Measurements from ENCODE around the gene TSTD2. TPM values are rescaled to one million over a fixed set of nuclear protein-coding genes. Genes with fewer than 3 reads are reported as not detected.

Gene TSTD2
- total and polyA plus RNA-seq, 11 donors, result 10.5 to 32.9 (median 21.0) TPM

DNA sequence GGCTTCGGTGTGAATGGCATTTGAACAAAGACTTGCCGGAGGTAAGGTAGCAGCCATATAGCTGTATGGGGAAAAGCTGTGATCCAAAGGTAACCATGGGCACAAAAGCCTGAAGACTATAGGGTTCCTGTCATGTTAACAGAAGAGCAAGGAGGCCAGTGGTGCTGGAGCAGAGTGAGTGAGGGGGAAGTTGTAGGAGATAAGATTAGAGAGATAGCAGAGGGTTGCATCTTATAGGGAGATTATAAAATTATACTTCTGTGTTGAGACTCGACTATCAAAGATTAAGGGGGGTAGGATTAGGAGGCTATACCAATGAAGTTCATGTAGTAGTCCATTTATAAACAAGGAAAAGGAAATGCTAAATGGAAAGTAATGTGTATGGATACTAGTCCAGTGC lies 3.7 kb upstream of the TSTD2 start:
- H3K27me3 ChIP-seq, result no peaks in the 10 kb centered on the region
- H3K4me1 ChIP-seq, result peaks cover 6 to 66% (median 44%) of the 10 kb centered on the region in 12 donors
- H3K36me3 ChIP-seq, result peaks cover 0 to 14% (median 7%) of the 10 kb centered on the region in 9 donors
- H3K9me3 ChIP-seq, result no peaks in the 10 kb centered on the region
- 60 to 65% (median 61%) methylated on average over 3 of the region's 3 CpGs for WGBS, 4 donors
- peak overlapping the region in 1 of 12 donors; percentile 11 for H3K4me3 ChIP-seq
- no peak for TF ChIP-seq POLR2A (IDR thresholded peaks at IDR 0.05)
- TF ChIP-seq, protein P1, sequence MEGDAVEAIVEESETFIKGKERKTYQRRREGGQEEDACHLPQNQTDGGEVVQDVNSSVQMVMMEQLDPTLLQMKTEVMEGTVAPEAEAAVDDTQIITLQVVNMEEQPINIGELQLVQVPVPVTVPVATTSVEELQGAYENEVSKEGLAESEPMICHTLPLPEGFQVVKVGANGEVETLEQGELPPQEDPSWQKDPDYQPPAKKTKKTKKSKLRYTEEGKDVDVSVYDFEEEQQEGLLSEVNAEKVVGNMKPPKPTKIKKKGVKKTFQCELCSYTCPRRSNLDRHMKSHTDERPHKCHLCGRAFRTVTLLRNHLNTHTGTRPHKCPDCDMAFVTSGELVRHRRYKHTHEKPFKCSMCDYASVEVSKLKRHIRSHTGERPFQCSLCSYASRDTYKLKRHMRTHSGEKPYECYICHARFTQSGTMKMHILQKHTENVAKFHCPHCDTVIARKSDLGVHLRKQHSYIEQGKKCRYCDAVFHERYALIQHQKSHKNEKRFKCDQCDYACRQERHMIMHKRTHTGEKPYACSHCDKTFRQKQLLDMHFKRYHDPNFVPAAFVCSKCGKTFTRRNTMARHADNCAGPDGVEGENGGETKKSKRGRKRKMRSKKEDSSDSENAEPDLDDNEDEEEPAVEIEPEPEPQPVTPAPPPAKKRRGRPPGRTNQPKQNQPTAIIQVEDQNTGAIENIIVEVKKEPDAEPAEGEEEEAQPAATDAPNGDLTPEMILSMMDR (IDR thresholded peaks at IDR 0.05), result no peak
- no peak for DNase-seq
- intact Hi-C loops (cut with DNase I), result loop anchor here in 3 of 10 donors (5.0 to 10.0 kb wide), 3 partner anchors 48 to 348 kb away; partner anchors contain the start of gene ANP32B (in 1 of the 3)
- H3K27ac ChIP-seq, result no peak overlapping the region
- no peak for ATAC-seq

DNA sequence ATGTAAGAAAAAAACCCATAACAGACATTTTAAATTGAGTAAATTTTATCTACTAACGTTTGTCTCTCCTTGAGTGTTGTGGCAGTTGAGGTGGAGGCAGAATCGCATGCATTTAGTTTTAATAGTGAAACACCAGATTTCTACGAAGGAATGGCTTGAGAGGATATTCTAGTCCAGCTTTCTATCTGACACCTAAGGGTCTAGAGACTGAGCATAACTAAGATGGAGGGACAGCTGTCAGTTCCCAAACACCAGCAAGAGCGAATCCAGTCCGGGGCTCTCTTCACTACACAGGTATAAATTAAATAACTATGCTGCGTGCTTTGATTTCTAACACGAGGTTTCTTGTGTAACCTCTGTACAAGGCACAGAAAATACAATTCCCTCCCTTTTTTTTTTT lies 1.9 kb upstream of the TSTD2 start:
- peaks cover 6 to 70% (median 51%) of the 10 kb centered on the region in 12 donors for H3K4me1 ChIP-seq
- peaks cover 0 to 3% (median 0%) of the 10 kb centered on the region in 9 donors for H3K36me3 ChIP-seq
- H3K4me3 ChIP-seq, result peak overlapping the region in 9 of 12 donors; percentile 70 to 98 (median 86)
- 71 to 77% (median 74%) methylated on average over 7 of the region's 7 CpGs for WGBS, 4 donors
- ATAC-seq, result no peak
- intact Hi-C loops (cut with DNase I), result loop anchor here in 3 of 10 donors (5.0 to 10.0 kb wide), 3 partner anchors 50 to 350 kb away; partner anchors contain the start of gene ANP32B (in 1 of the 3)
- no peaks in the 10 kb centered on the region for H3K9me3 ChIP-seq
- no peak for DNase-seq
- H3K27ac ChIP-seq, result peak overlapping the region in 4 of 12 donors; percentile 94 to 98 (median 96)
- H3K27me3 ChIP-seq, result no peaks in the 10 kb centered on the region
- TF ChIP-seq, protein P1 (IDR thresholded peaks at IDR 0.05), result no peak
- no peak for TF ChIP-seq POLR2A (IDR thresholded peaks at IDR 0.05)

DNA sequence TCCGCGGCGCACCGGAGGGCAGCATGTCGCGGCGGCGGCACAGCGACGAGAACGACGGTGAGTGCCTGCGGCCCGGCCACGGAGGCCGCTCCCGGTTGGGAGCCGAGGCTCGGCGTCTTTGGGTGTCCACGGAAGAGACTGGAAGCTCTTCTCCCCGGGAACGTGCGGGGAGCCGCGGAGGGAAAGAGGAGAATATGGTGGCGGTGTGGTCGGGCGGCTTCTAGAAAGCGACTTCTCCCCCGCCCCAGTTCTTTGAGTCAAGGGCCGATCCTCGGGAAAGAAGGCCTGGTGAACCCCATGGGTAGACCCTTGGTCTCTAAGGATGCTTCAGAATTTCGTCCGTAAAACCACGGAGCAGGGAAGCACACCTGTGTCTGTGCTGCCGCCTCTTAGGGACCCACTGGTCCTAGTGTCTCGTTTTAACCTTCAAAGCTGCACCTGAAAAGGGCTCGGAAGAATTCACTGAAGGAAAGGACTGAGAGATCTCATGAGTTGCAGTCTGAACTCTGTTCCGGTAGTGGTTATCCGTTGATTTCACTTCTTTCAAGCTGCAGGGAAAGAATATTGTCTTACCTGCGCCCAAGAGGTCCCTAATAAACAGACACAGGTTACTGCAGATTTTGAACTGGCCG lies 807 bp upstream of the TSTD2 start:
- Histone ChIP-seq H3K36me3 (peaks cover 0 to 4% (median 0%) of the 10 kb centered on the region in 9 donors), H3K4me1 (peaks cover 6 to 66% (median 49%) of the 10 kb centered on the region in 12 donors), H3K27me3 (no peaks in the 10 kb centered on the region), H3K4me3 (peak overlapping the region; percentile 50 to 98 (median 76)), H3K27ac (peak overlapping the region; percentile 86 to 98 (median 96)), H3K9me3 (no peaks in the 10 kb centered on the region)
- 0 to 1% (median 0%) methylated on average over 20 to 43 of the region's 43 CpGs for WGBS, 4 donors
- DNase-seq (no peak), ATAC-seq (peak in 1 of 4 donors; percentile 1)
- no peak for TF ChIP-seq POLR2A (IDR thresholded peaks at IDR 0.05)
- TF ChIP-seq, protein P1 (IDR thresholded peaks at IDR 0.05), result no peak
- intact Hi-C loops (cut with DNase I), result loop anchor here in 3 of 10 donors (5.0 to 10.0 kb wide), 3 partner anchors 51 to 351 kb away; partner anchors contain the start of gene ANP32B (in 2 of the 3)
